HL-60 (cell line): Measurements from ENCODE around the gene PARD3.

Source experiments
- DNase-seq, 2 experiments: peaks; one replicate each; pipeline ENCODE4 v3.0.0-alpha.2; 2010 to 2020; ENCODE audit warnings: low read depth in 1 of 2, low spot score in 1 of 2
- H3K27ac ChIP-seq: fragments of 250-450 bp; sonication (Bioruptor Pico); replicated peaks from 2 replicates; pipeline ENCODE4 v1.5.1; 2020; ENCODE audit warnings: mild to moderate bottlenecking, moderate library complexity
- H3K27me3 ChIP-seq: fragments of 250-450 bp; sonication (Bioruptor Pico); 2 replicates; pipeline ENCODE4 v1.5.1; 2021; ENCODE audit warnings: mild to moderate bottlenecking, moderate library complexity; ENCODE audit not compliant: insufficient read depth, poor library complexity, severe bottlenecking
- H3K4me3 ChIP-seq: replicated peaks from 2 replicates; pipeline ENCODE4 v1.5.1; 2011; ENCODE audit warnings: mild to moderate bottlenecking, control low read depth, low read length; ENCODE audit not compliant: insufficient read depth
- GABPA ChIP-seq: IDR thresholded peaks from 2 replicates; pipeline ENCODE4 v1.6.1; 2012; ENCODE audit warnings: low read depth
- POLR2AphosphoS5 ChIP-seq: IDR thresholded peaks from 2 replicates; pipeline ENCODE4 v1.6.1; 2012; ENCODE audit warnings: low read depth
- SPI1 ChIP-seq: IDR thresholded peaks from 2 replicates; pipeline ENCODE4 v1.6.1; 2012; ENCODE audit warnings: low read depth, mild to moderate bottlenecking, borderline replicate concordance
- TF ChIP-seq, protein P1 (sequence below): IDR thresholded peaks from 2 replicates; pipeline ENCODE4 v1.6.1; 2012; ENCODE audit warnings: low read depth; ENCODE audit not compliant: insufficient replicate concordance
- TF ChIP-seq, protein P2 (sequence below): IDR thresholded peaks from one replicate; pipeline ENCODE4 v1.5.1; 2011; ENCODE audit warnings: low read length, control low read depth, inconsistent platforms; ENCODE audit not compliant: insufficient read depth

The PARD3 gene

DNA sequence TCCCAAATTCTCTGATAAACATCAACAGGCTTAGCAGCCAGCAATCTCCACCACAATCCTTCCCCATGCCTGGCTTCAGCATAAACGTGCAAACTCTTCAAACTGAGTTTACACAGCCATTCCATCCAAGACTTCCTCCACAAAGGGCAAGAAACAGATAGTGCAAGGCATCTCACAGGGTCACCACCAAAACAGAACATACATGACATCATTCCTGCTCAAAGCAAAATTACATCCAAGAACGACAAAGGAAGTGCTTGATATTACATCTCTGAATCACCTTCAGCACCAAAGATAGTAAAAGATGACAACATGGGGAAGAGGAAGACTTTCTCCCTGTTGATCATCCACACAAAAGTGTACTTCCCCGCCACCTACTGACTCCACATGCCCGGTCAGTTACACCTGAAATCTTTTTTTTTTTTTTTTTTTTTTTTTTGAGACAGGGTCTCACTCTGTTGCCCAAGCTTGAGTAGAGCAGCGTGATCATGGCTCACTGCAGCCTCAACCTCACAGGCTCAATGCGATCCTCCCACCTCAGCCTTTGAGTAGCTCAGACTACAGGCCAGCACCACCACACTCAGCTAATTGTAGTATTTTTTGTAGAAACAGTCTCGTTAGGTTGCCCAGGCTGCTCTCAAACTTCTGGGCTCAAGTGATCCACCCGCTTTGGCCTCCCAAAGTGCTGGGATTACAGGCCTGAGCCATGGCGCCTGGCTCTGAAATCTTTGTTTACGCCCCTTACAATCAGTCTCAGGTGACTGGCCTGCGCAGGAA, 127.5 kb downstream of the PARD3 start:
- no peaks in the 10 kb centered on the region for H3K27me3 ChIP-seq
- no peak overlapping the region for H3K27ac ChIP-seq
- no peak overlapping the region for H3K4me3 ChIP-seq
- TF ChIP-seq, protein P1, sequence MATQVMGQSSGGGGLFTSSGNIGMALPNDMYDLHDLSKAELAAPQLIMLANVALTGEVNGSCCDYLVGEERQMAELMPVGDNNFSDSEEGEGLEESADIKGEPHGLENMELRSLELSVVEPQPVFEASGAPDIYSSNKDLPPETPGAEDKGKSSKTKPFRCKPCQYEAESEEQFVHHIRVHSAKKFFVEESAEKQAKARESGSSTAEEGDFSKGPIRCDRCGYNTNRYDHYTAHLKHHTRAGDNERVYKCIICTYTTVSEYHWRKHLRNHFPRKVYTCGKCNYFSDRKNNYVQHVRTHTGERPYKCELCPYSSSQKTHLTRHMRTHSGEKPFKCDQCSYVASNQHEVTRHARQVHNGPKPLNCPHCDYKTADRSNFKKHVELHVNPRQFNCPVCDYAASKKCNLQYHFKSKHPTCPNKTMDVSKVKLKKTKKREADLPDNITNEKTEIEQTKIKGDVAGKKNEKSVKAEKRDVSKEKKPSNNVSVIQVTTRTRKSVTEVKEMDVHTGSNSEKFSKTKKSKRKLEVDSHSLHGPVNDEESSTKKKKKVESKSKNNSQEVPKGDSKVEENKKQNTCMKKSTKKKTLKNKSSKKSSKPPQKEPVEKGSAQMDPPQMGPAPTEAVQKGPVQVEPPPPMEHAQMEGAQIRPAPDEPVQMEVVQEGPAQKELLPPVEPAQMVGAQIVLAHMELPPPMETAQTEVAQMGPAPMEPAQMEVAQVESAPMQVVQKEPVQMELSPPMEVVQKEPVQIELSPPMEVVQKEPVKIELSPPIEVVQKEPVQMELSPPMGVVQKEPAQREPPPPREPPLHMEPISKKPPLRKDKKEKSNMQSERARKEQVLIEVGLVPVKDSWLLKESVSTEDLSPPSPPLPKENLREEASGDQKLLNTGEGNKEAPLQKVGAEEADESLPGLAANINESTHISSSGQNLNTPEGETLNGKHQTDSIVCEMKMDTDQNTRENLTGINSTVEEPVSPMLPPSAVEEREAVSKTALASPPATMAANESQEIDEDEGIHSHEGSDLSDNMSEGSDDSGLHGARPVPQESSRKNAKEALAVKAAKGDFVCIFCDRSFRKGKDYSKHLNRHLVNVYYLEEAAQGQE = no peak
- TF ChIP-seq SPI1 = no peak
- no peak for TF ChIP-seq GABPA
- TF ChIP-seq POLR2AphosphoS5 = no peak
- TF ChIP-seq, protein P2, sequence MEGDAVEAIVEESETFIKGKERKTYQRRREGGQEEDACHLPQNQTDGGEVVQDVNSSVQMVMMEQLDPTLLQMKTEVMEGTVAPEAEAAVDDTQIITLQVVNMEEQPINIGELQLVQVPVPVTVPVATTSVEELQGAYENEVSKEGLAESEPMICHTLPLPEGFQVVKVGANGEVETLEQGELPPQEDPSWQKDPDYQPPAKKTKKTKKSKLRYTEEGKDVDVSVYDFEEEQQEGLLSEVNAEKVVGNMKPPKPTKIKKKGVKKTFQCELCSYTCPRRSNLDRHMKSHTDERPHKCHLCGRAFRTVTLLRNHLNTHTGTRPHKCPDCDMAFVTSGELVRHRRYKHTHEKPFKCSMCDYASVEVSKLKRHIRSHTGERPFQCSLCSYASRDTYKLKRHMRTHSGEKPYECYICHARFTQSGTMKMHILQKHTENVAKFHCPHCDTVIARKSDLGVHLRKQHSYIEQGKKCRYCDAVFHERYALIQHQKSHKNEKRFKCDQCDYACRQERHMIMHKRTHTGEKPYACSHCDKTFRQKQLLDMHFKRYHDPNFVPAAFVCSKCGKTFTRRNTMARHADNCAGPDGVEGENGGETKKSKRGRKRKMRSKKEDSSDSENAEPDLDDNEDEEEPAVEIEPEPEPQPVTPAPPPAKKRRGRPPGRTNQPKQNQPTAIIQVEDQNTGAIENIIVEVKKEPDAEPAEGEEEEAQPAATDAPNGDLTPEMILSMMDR = no peak
- DNase-seq = no peak

DNA sequence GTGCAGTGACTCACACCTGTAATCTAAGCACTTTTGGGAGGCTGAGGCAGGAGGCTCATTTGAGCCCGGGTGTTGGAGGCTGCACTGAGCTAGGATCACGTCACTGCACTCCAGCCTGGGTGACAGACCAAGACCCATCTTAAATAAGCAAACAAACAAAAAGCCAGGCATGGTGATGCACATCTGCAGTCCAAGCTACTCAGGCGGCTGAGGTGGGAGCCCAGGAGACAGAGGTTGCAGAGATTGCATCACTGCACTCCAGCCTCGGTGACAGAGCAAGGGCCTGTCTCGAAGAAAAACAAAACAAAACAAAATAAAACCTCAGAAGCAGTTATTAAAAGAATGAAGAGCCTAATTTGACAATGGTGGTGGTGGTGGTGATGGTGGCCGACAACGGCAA, 132.5 kb downstream of the PARD3 start:
- TF ChIP-seq, protein P1 = no peak
- TF ChIP-seq, protein P2 = no peak
- TF ChIP-seq POLR2AphosphoS5 (no peak), SPI1 (no peak), GABPA (no peak)
- no peak overlapping the region for H3K27ac ChIP-seq
- DNase-seq = no peak
- no peak overlapping the region for H3K4me3 ChIP-seq
- no peaks in the 10 kb centered on the region for H3K27me3 ChIP-seq

DNA sequence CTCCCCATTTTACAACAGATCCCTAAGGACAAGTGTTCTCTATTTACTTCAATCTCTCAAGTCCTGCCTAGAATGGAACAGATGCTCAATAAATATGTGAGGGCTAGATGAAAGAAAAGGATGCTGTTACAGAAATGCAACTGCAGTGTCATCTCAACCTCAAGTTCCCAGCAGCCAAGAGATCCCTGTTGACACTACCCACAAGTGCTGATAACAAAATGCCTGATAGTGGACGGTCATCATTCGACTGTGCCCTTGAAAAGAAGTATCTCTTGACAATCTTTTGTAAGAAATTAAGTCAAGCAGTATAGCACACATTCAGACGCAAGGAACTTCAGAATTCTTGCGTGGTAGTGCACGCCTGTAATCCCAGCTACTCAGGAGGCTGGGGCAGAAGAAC, 133.2 kb downstream of the PARD3 start:
- TF ChIP-seq, protein P2 = no peak
- no peak for TF ChIP-seq GABPA
- TF ChIP-seq, protein P1 = no peak
- TF ChIP-seq SPI1 = no peak
- no peak for TF ChIP-seq POLR2AphosphoS5
- no peak for DNase-seq
- H3K4me3 ChIP-seq = no peak overlapping the region
- H3K27me3 ChIP-seq = no peaks in the 10 kb centered on the region
- H3K27ac ChIP-seq = no peak overlapping the region
